Tibial artery (tissue), 4 donors: ENCODE results near the gene CDK5.

Experiments
- DNase-seq, 2 donors: peaks; one replicate each; pipeline ENCODE4 v3.0.0-alpha.2; 2019
- H3K27ac ChIP-seq, 2 donors: fragments of 200-600 bp; sonication (generic) in 1 of 2; 1 replicate in 1 of 2; 2 replicates in 1 of 2; pipeline ENCODE4 v1.5.1; 2018 to 2019; ENCODE audit warnings: mild to moderate bottlenecking in 1 of 2
- H3K27me3 ChIP-seq, 2 donors: fragments of 200-600 bp; sonication (generic) in 1 of 2; one replicate each; pipeline versions ENCODE4 v1.5.1 to v1.6.0; 2016 to 2019
- H3K36me3 ChIP-seq, 3 donors: fragments of 200-600 bp; sonication (generic) in 2 of 3; one replicate each; pipeline ENCODE4 v1.5.1; 2016 to 2019; ENCODE audit warnings: mild to moderate bottlenecking in 2 of 3
- H3K4me1 ChIP-seq, 4 donors: fragments of 200-600 bp; sonication (generic) in 2 of 4; 1 replicate in 3 of 4; 2 replicates in 1 of 4; pipeline ENCODE4 v1.5.1; 2016 to 2019
- H3K4me3 ChIP-seq, 2 donors: fragments of 200-600 bp; sonication (generic) in 1 of 2; 1 replicate in 1 of 2; 2 replicates in 1 of 2; pipeline ENCODE4 v1.5.1; 2018 to 2019; ENCODE audit warnings: mild to moderate bottlenecking in 2 of 2
- H3K9me3 ChIP-seq, 3 donors: fragments of 200-600 bp; sonication (generic) in 1 of 3; one replicate each; pipeline ENCODE4 v1.5.1; 2016 to 2019
- intact Hi-C: fragments of 100-400 bp; cut with DNase I; formaldehyde crosslinking; loops from one replicate; pipeline ENCODE4 v1.15.0; 2023; ENCODE audit warnings: low total_unique reads
- TF ChIP-seq, protein P1 (sequence below), 2 experiments: fragments of 200-600 bp in 1 of 2; fragments of 450-650 bp in 1 of 2; IDR thresholded peaks; one replicate each; pipeline ENCODE4 v1.5.1; 2017 to 2019; ENCODE audit warnings: antibody characterized with exemption in 2 of 2, mild to moderate bottlenecking in 1 of 2, moderate library complexity in 1 of 2

CDK5 gene

GRCh38 chr7:151063212-151063561 is 5.5 kb upstream of the CDK5 start:
- H3K36me3 ChIP-seq: peaks cover 38 to 44% (median 40%) of the 10 kb centered on the region in 3 donors
- no peaks in the 10 kb centered on the region for H3K27me3 ChIP-seq
- peak; percentile 71 to 81 for DNase-seq
- H3K27ac ChIP-seq: peak overlapping the region; percentile 91 to 98
- peak overlapping the region; percentile 21 to 34 for H3K4me3 ChIP-seq
- no peaks in the 10 kb centered on the region for H3K9me3 ChIP-seq
- TF ChIP-seq, protein P1, sequence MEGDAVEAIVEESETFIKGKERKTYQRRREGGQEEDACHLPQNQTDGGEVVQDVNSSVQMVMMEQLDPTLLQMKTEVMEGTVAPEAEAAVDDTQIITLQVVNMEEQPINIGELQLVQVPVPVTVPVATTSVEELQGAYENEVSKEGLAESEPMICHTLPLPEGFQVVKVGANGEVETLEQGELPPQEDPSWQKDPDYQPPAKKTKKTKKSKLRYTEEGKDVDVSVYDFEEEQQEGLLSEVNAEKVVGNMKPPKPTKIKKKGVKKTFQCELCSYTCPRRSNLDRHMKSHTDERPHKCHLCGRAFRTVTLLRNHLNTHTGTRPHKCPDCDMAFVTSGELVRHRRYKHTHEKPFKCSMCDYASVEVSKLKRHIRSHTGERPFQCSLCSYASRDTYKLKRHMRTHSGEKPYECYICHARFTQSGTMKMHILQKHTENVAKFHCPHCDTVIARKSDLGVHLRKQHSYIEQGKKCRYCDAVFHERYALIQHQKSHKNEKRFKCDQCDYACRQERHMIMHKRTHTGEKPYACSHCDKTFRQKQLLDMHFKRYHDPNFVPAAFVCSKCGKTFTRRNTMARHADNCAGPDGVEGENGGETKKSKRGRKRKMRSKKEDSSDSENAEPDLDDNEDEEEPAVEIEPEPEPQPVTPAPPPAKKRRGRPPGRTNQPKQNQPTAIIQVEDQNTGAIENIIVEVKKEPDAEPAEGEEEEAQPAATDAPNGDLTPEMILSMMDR (IDR thresholded peaks at IDR 0.05): no peak
- intact Hi-C loops: no loop called here
- H3K4me1 ChIP-seq: peaks cover 0 to 49% (median 42%) of the 10 kb centered on the region in 4 donors

DNA sequence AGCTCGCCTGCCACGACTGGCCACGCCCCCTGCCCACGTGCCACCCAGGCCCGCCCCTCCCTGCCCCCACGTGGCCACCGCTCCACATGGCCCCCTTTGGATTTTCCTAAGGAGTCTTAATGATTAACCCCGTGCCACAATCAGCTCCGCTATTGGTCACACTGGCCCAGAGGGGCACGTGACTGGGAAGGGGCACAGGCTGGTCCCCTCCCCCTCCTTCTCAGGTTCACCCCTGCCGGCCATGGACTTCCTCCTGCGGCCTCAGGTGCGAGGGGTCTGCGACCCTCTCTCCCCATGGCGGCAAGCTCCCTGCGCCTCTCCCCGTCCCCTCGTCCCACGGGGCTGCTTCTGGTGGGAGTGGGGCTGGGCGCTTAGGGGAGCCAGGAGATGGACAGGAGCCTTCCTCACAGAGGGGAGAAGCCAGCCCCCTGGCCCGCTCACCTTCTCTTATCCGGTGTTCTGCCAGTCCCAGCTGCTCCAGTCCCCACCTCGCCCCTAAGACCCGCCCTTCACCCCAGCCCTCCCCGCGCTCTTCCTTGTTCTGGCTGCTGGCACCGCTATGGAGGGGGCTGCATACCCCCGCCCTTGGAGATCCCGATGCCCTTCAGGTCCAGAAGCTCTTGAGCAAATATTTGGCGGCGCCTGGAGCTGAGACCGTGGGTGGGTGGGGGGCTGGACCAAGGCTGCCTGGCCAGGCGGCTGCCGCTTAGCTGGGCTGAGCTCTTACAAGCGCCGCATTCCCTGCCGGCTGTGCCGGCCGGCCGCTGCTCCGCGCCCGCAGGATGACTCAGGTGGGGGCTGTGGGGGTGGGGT is 4.9 kb upstream of the CDK5 start:
- Histone ChIP-seq H3K4me3 (peak overlapping the region; percentile 21 to 34), H3K27me3 (no peaks in the 10 kb centered on the region), H3K36me3 (peaks cover 35 to 39% (median 35%) of the 10 kb centered on the region in 3 donors), H3K27ac (peak overlapping the region; percentile 91 to 98), H3K4me1 (peaks cover 0 to 49% (median 42%) of the 10 kb centered on the region in 4 donors), H3K9me3 (no peaks in the 10 kb centered on the region)
- TF ChIP-seq, protein P1 (IDR thresholded peaks at IDR 0.05): no peak
- no peak for DNase-seq
- intact Hi-C loops: no loop called here

DNA sequence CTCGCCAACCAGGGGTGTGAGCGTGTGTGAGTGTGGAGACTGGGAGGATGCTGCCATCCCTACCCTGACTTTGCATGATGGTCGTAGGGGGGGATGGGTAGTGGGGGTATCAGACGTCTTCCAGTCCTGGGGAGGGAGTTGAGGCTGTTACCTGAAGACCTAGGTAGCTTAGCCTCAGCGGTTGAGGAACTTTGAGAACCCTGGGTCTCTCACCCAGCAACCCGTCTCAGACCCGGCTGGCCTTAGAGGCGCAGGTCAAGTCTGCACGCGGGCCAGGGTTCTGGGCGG is 4.4 kb upstream of the CDK5 start:
- H3K4me1 ChIP-seq: peaks cover 0 to 54% (median 46%) of the 10 kb centered on the region in 4 donors
- DNase-seq: no peak

GRCh38 chr7:151061213-151062110 is 3.8 kb upstream of the CDK5 start:
- H3K4me3 ChIP-seq: peak overlapping the region; percentile 65 to 81
- DNase-seq: no peak
- peaks cover 23 to 27% (median 24%) of the 10 kb centered on the region in 3 donors for H3K36me3 ChIP-seq
- no peaks in the 10 kb centered on the region for H3K27me3 ChIP-seq
- no peaks in the 10 kb centered on the region for H3K9me3 ChIP-seq
- intact Hi-C loops: no loop called here
- peaks cover 0 to 60% (median 52%) of the 10 kb centered on the region in 4 donors for H3K4me1 ChIP-seq
- peak overlapping the region; percentile 91 to 98 for H3K27ac ChIP-seq
- TF ChIP-seq, protein P1 (IDR thresholded peaks at IDR 0.05): no peak

More for the DNA sequence above, 4.4 kb upstream of the CDK5 start:
- Histone ChIP-seq H3K4me3 (no peak overlapping the region), H3K27ac (peak overlapping the region; percentile 91 to 98), H3K36me3 (peaks cover 29 to 33% (median 30%) of the 10 kb centered on the region in 3 donors), H3K27me3 (no peaks in the 10 kb centered on the region), H3K9me3 (no peaks in the 10 kb centered on the region)
- TF ChIP-seq, protein P1 (IDR thresholded peaks at IDR 0.05): no peak
- intact Hi-C loops: no loop called here

GRCh38 chr7:151060416-151061212 is 2.9 kb upstream of the CDK5 start:
- Histone ChIP-seq H3K27ac (peak overlapping the region; percentile 91 to 98), H3K36me3 (peaks cover 15 to 19% (median 15%) of the 10 kb centered on the region in 3 donors), H3K9me3 (no peaks in the 10 kb centered on the region), H3K27me3 (no peaks in the 10 kb centered on the region), H3K4me3 (peak overlapping the region; percentile 65 to 81), H3K4me1 (peaks cover 0 to 61% (median 52%) of the 10 kb centered on the region in 4 donors)
- intact Hi-C loops: no loop called here
- DNase-seq: peak in 1 of 2 donors; percentile 80
- TF ChIP-seq, protein P1 (IDR thresholded peaks at IDR 0.05): no peak
